ENCODE data around the gene ZBTB16.

Gene ZBTB16

DNA sequence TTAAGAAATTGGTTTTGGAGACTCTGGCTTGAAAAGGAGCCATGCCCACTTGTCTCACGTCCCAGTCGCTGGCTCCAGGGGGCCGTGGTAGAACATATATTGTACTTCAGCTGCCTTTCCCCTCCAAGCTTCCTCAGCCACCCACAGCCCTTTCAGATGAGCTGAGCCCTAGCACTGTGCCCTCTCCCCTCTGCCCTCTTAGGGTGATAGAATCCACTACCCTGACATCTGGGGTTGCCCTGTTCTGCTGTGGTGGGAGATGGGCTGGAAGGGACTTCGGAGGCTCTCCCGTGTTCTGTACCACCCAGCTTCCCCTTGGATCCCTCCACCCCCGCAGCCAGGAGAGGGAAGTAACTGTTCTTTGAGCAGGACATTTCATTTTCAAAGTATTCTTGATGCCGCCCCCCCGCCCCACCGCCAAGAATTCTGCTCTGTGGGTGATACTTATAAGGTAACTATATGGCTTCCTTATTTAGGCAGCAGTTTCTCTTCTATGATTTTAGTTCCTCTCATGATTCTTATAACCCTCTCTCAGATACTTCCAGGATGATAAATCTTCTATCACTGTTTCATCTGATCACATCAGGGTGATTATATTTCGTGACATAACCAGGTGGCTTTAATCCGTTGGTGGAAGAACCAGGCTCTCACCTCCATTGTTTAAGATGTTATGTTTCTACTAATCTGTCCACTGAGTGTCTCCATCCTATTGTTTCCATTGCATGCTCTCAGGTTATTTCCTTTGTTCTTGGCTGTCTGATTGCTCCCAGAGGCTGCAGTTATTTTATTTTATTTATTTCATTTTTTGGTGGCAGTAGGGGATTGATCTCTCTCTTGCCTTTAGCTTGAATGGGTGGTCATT is 24.1 kb downstream of the ZBTB16 start:
- no peak for DNase-seq (ENCODE audit: low read depth in 3 of 3)

- no peak for DNase-seq (ENCODE audit: low read depth in 3 of 3)
These were observed 24.9 kb downstream of the ZBTB16 start for GRCh38 chr11:114084414-114084813.

GRCh38 chr11:114085965-114086793 is 26.7 kb downstream of the ZBTB16 start:
- DNase-seq (ENCODE audit: low read depth in 3 of 3), result no peak

- no peak for DNase-seq (ENCODE audit: low read depth in 3 of 3)
These were observed 27.5 kb downstream of the ZBTB16 start for GRCh38 chr11:114087025-114087424.

GRCh38 chr11:114088216-114088615 is 28.7 kb downstream of the ZBTB16 start:
- no peak for DNase-seq (ENCODE audit: low read depth in 3 of 3)

GRCh38 chr11:114088836-114089235 is 29.3 kb downstream of the ZBTB16 start:
- DNase-seq (ENCODE audit: low read depth in 3 of 3), result no peak

DNA sequence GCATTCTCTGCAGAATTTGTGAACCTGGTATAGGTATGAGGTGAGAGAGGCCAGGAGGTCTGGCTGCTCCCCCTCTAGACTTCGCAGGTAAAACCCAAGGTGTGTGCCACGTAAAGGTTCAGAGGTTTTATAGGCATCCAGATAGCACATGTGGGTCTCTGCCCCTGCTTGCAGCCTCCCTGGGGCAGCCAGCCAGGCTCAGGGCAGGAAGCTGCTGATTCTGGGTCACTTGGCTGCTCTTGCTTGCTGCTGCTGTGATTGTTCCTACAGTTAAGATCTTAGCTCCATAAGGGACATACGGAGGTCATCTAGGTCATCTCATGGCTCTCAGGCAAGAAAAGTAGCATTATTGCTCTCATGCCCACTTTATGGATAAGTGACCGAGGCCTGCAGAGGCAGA is 30.2 kb downstream of the ZBTB16 start:
- no peak for DNase-seq (ENCODE audit: low read depth in 3 of 3)

DNA sequence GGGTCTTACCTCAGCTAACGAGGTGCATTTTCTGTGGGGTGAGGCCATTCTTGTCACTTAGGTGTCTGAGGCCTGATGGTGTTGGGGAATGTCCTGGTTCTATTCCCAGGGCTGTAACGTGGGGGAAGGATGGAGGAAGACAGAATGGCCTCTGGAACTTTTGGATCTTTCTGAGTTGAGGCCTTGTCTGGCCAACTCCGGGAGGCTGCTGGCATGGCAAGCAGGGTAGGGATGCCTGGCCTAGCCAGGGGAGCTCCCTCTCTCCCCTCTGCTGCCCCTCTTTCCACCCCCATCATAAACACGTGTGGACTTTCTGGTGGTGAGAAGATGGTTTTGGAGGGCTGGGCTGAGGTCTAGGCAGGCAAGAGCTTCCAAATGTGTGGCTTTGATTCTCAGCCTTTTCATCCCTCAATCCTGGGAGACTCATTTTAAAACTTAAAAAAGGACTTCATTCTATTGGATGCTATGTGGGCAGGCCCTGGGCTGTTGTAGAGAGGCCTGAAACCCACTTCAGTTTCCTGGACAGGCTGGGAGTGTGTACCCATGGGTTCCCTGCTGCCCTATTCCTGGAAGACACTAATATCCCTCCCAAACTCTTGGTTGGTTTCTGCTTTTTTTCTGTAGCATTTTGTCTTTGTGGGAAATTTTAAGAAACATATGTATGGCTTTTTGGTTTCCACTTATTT is 30.9 kb downstream of the ZBTB16 start:
- DNase-seq (ENCODE audit: low read depth in 3 of 3), result no peak

DNA sequence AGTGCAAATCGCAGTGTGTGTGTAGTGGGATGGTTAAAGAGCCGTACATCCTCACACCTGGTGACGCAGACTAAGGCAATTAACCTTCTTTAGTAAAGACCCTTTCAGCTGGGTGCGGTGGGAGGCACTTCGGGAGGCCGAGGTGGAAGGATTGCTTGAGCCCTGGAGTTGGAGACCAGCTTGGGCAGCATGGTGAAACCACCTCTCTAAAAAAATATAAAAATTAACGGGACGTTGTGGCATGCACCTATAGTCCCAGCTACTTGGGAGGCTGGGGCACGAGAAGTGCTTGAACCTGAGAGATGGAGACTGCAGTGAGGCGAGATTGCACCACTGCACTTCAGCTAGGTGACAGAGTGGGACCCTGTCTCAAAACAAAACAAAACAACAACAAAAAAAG is 31.5 kb downstream of the ZBTB16 start:
- DNase-seq (ENCODE audit: low read depth in 3 of 3), result no peak

DNA sequence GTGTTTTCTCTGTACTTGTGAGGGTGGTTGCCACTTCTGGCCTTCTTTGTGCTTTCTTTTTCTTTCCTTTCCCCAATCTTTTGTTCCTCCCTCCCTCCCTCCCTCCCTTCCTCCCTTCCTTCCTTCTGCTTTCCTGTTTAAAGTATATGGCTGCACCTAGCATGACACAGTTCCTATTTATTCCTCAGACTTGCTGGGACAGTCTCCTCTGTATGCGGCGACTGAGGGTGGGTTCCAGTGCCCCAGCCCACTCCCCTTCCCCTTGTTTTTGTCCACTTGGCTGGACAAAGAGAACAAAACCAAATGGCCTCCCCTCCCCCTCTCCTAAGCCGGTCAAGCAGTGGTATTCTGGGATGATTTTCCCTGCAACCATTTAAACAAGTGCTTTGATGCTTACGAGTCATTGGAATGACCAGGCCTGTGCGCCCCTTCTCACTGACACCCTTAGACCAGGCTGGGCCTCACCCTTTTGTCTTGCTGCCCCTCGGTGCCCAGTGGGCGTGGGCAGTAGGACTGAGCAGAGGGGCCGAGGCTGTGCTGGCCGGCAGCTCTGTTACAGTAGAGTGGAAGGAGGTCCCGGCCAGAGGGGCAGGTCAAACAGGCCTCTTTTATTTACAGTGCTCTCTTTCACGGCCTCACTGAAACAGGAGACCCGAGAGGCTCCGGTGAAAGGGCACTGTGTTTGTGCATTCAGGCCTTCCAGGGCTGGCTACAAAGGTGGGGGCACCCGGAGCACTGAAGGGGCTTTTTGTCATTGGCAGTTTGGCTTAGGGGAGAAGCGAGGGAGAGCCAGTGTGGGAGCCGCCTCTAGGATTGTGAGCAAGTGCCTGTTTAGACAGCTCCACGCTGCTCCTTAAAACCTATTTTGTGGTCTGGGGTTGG is 32.2 kb downstream of the ZBTB16 start:
- no peak for DNase-seq (ENCODE audit: low read depth in 3 of 3)

GRCh38 chr11:114092478-114092877 is 33.0 kb downstream of the ZBTB16 start:
- no peak for DNase-seq (ENCODE audit: low read depth in 3 of 3)

DNA sequence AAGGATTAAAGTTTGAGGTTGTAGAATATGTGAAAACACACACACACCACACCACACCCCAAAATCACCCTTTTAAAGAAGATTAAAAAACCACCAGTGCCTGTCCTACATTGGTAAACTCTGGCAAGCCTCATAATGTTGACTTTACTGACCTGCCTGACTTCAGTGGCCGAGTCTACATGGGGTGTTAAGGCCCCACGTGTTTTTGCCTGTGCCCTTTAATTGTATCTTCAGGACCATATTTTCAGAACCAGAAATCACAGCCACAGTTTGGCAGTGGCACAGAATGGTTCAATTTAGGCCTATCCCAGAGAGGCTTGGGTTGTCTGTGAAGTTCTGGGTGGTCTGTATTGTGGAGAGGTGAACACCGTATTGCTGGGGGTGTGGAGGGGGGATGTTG is 33.4 kb downstream of the ZBTB16 start:
- no peak for DNase-seq (ENCODE audit: low read depth in 3 of 3)

- no peak for DNase-seq (ENCODE audit: low read depth in 3 of 3)
These were observed 35.0 kb downstream of the ZBTB16 start for GRCh38 chr11:114094516-114094915.

- no peak for DNase-seq (ENCODE audit: low read depth in 3 of 3)
These were observed 36.4 kb downstream of the ZBTB16 start for GRCh38 chr11:114095899-114096298.

DNA sequence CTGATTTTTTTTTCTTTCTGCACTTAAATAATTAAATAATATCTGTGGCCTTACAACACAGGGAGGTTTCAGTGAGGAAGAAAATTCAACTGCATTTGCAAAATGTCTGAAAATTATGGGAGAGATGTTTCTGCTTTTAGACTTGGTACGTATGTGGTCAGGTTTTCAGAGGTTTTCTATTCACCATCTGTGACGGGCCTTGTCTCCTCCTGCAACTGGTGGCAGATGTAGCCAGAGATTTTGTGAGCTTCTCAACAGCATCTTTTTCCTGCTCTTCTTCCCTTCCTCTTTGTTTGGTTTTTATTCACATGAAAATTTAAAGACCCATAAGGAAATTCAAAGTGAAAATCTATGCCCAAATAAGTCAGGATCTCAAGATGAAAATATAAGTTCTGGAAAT is 38.3 kb downstream of the ZBTB16 start:
- no peak for DNase-seq (ENCODE audit: low read depth in 3 of 3)

- DNase-seq (ENCODE audit: low read depth in 3 of 3), result no peak
These were observed 39.4 kb downstream of the ZBTB16 start for GRCh38 chr11:114098927-114099326.

- no peak for DNase-seq (ENCODE audit: low read depth in 3 of 3)
These were observed 40.1 kb downstream of the ZBTB16 start for GRCh38 chr11:114099392-114100178.

GRCh38 chr11:114102993-114103896 is 43.7 kb downstream of the ZBTB16 start:
- DNase-seq (ENCODE audit: low read depth in 3 of 3), result no peak

DNA sequence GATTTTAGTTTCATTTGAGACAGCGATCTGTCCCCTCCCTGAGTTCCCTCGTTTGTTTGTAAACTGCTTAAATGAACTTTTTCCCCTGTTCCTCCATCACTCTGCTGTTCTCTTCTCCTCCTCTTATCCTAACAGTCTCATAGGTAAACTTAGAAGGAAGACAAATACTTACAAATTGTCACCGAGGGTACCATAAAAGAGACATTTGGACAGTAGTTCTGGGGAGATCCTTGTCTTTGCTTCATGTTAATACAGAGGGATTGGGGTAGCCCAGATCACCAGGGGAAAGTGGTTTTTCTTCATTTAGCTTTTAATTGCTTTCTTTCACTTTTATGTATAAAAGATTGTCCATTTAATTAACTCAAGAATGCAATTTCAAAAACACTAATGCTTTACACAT is 46.1 kb downstream of the ZBTB16 start:
- DNase-seq (ENCODE audit: low read depth in 3 of 3), result no peak

DNA sequence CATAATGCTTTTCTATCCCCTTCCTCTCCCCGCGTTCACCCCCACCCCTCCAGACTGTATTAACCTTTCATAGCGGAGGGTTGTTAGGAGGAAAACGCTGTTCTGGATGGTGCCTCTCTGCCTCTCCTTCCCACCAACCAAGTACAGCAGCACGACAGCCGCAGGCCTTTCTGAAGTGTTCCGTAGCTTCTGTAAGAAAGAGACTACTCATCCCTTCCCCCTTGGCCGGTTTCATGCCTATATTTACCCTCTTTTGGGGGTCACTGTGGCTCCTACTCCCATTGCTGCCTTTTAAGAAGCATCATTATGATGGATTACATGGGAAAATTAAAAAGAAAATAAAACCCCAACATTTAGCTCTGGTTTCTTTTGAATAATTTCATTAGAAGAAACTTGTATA is 46.5 kb downstream of the ZBTB16 start:
- DNase-seq (ENCODE audit: low read depth in 3 of 3), result no peak
